Fibroblast of skin of abdomen (primary cell): ENCODE results near the gene CCT7.
"Not testable (repeated sequence)": the region's sequence is repeated elsewhere in the genome, so short reads cannot be mapped to it uniquely, and the experiment has no call there.

Source experiments
- DNase-seq: peaks from one replicate; pipeline ENCODE4 v3.0.0-alpha.2; 2013

Gene CCT7

DNA sequence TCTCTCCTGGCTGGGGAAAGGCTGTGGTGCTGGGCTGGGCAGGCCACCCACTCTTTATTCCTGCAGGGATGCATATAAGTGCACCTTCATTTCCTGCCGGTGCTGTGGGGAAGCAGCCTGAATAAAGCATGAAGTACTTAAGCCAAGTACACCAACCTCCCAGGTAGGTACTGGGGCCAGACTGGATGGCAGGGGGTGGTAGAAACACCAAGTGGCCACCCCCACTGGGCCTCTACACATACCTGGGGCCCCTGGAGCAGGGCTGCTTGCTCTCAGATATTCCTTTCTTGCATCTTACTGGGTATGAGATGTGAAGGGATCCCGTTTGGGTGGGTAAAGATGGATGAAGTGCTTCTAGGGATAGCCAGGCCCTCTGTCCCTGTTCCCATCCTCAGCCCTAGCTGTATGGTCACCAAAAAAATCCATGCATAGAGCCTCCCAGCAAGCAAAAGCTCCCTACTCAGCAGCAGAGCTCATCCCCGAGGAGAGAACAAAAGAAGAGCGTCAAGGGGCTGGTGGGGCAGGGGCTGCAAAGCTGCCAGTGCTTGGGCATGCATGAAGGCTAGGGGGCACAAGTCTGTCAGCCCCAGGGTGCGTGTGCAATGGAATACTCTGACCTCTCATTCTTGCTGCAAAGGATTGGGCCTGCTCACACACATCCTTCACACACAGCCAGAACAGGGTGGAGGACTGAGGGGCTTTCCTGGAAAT is 22.0 kb downstream of the CCT7 start:
- no peak for DNase-seq

DNA sequence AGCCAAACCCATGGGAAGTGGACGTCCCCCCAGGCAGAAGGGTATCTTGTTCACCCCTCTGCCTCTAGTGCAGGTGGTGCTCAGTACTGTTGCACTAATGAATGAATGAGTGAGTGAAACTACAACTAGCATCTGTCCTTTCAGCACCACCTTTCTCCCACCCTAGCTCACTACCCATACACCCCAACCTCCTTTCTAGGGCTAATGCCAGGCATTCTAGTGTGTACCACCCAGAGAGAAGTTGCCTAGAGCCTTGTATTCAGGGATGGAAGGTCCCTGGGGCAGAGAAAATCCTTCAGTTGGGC is 22.5 kb downstream of the CCT7 start:
- DNase-seq: no peak

DNA sequence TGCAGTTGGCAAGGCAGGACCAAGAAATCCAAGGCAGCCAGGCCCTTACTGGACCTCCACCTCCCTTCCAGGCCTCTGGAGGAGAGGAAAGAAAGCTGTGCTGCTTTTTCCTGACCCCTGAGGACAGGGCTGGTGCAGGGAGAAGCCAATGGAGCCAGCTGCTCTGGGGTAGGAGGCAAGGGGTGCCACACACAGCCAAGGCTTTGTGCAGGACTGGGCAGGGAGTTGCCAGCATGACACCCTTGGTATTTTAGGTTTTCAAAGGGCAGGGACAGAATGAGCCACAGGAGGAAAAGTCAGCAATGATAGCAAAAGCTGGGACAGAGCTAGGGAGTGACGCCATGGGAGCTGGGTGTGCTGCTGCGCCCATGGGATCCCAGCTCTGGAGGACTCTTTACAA is 22.9 kb downstream of the CCT7 start:
- no peak for DNase-seq

DNA sequence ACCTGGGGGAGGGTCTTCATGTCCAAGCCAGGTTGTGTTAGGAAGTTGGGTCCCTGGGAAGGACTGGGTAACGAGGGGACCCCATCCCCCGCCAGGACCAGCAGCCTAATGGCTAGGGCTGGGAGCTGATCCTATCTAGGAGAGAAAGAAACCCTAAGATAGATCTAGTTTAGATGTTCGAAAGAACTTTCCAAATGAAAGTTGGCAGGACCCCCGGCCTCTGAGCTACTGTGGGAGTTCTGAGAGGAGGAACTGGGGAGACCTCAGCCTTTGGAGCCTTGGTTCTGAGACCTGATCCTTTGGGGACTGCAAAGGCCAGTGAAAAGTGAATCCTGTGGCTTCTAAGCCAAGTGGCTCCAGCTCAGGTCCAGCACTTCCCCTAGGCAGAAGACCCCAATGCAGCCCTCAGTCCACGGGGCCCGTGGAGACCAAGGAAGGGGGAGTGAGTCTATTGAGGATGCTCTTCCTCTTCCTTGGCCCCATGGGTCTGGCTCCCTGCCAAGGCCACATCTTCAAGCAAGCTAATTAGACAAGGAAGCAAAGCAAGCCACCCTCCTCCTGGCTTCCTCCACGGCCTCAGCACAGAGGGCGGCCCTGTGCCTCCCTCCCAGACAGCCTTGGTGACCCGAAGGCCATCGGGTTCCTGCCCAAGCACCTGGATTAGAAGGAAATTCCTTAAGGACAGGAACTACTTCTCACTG is 23.5 kb downstream of the CCT7 start:
- no peak for DNase-seq

DNA sequence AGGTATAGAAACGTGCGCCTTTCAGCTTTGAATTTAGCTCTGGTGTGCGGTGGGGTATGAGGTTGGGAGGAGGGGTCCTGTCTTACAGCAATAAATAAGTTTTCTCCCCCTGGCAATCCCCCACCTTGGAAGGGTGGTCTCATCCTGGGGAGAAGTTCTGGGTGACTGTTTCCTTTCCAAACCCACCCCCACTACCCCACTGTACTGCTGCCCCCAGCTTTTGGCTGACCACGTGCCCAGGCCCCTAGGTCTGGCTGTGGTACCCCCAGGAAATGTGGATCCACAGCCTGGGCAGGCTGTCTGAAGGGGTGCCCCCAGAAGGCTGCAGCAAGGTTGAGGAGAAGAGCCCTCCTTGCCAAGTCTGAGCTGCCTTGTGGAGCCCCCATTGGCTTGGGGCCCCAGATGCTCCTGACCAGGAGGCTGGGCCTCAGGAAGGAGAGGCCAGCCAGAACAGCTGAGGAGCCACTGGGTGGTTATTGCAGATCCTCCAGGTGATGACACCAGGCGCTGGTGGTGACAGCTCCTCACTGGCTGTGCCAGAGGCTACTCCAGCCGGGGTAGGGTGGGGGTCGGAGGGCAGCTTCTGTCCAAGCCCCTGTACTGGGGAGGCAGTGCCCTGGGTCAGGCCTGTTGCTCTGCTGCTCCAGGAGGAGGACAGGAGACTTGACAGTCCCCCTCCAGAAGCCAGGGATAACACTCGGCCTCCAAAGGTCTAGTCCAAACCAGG is 24.2 kb downstream of the CCT7 start:
- DNase-seq: no peak

DNA sequence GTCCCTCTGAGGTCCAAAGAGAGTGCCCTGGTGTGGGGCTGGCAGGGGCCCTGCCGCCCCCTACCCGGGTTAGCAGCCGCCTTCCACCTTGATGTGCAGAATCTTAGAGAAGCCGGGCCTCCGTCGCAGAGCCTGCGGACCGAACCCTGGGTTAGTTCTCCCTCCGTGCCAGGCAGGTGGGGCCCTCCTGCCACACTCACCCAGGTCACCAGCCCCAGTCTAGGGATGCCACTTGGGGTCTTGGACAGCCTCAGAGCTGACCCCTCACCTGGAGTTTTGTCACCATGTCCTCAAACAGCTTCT is 24.8 kb downstream of the CCT7 start:
- no peak for DNase-seq

DNA sequence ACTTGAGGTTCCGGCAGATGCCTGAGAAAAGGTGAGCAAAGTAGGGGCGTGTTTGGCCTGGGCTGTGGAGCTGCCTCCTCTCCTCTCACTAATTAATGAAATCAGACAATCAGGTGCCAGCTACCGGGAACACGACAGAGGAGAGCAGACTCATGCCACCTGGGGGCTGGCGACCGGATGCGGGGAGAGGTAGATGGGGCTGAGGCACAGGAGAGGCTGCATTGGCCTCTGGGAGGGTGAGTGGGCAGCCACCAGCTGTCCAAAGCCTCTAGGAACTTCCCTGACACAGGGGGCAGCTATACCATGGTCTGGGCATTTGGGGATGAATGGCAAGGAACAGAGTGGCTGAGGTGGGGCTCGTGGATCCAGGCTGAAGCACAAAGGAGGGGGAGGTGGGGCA is 25.2 kb downstream of the CCT7 start:
- no peak for DNase-seq

DNA sequence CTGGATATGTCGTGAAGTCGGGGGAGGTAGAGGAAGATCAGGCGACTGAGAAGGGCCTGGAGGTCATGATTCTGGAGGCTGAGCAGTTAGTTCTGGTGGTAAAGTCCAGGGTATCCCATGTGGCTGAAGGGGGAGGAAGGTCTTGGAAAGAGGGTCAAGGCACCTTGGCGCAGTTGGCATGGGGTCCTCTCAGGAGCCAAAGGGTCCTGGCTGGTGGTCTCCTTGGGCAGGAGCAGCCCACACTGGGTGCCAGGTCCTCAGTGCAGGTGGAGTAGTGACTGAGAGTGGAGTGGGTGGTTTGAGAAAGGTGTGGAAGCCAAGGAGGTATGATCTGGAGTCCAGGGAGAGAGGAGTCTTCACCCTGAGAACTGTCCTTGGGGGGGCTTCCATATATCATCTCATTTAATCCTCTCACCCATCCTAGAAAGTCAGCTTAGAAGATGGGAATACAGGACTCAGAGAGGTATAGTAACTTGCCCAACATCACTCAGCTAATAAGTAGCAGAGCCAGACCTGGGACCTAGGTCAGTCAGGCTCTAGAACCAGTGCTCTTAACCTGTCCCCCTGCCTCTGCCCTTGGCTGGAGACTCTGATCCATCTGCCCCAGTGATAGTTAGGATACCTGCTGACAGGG is 25.7 kb downstream of the CCT7 start:
- no peak for DNase-seq

DNA sequence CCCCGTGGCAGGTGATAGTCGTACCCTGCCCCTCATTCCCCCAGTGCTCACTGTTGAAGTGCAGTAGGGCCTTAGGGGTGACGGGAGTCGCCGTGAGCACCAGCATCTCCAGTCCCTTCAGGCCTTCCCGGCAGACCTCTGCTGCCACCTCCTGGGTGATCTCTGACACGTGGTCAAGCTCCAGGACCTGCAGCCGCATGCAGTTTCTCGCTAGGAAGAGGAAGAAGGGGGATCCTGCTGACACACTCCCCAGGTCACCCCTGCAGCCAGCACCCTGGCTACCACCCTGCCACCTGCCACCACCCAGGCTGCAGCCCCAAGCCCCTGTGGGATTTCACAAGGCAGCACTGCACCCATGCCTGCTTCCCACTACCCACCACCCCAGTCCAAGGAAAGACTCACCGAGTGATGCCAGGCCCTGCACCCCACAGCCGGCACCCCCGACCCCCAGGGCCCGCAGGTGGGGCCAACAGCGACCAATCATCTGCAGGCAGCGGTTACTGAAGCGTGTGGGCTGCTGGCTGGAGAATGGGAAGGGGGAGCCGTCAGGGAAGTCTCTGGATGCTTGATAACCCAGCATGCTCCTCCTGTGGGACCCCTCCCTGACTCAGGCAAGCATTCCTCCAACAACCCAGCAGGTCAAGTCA is 26.4 kb downstream of the CCT7 start:
- DNase-seq: no peak

DNA sequence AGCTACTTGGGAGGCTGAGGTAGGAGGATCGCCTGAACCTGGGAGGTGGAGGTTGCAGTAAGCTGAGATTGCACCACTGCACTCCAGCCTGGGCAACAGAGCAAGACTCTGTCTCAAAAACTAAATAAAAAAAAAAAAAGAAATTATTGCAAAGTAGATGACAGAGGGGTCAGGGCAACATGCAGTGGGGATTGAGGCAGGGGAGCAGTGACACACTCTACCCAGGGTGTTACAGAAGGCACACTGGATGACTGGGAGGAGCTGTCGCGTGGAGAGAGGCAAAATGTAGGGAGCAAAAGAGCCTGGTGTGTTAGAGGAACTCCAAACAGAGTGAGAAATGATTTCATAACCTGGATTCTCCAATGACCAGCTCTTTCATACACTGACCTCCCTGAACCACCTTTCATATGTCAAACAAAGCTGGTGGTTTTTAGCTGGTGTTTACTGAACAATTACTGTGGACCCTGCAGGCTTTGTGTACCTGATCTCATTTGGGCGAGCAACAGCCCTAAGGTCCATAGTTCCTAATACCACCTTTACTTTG is 28.1 kb downstream of the CCT7 start:
- DNase-seq: no peak

DNA sequence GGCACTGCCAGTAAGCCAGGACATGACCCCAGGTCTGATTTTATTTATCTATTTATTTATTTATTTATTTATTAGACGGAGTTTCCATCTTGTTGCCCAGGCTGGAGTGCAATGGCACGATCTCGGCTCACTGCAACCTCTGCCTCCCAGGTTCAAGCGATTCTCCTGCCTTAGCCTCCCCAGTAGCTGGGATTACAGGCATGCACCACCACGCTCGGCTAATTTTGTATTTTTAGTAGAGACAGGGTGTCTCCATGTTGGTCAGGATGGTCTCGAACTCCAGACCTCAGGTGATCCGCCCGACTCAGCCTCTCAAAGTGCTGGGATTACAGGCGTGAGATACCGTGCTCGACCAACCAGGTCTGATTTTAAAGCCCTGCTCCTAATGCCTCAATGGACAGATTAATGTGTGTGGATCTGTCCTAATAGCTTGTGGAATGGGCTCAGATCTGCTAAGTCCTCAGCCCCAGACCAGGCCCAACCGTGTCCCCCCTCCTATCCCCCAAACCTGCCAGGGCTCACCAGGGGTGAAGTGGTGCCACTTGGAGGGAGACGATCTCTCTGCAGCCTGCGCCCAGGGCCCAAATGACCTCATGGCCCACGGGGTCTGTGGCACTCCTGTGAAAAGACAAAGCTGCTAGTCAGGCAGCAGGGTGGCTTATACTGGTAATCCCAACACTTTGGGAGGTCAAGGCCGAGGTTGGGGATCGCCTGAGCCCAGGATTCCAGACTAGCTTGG is 28.8 kb downstream of the CCT7 start:
- DNase-seq: not testable (repeated sequence)

DNA sequence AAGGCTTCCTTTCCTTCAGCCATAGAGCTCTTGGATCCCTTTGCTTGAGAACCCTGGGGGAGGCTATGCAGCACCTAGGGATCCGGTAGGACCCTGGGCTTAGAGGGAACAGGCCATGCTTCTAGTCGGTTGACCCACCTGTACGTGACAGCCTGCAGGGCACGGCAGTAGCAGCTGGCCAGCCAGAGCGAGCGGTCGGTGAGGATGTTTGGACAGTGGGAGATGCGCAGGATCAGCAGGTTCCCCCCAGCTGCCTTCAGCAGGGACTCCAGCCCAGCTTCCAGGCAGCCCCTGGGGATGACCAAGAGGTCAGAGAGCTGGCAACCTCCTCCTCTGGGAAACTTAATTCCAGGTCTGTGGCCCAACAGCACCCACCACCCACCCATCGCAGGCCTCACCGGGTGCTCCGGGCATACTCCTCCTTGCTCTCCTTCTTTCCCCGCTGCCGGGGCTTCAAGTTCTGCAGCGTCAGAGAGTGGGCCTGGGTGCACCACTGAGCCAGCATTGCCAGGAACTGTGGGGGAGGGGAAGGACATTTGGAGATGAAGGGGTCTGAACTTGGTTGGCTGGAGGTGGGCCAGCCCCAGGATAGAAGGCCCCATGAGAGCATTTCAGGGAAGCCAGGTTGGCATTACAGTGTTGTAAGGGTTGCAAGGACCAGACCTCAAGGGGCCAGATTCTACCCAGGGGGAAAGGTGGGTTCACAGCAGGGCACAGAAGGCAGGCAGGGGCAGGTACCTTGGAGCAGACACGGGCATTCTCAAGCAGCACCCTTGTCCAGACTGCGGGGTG is 29.6 kb downstream of the CCT7 start:
- DNase-seq: no peak

DNA sequence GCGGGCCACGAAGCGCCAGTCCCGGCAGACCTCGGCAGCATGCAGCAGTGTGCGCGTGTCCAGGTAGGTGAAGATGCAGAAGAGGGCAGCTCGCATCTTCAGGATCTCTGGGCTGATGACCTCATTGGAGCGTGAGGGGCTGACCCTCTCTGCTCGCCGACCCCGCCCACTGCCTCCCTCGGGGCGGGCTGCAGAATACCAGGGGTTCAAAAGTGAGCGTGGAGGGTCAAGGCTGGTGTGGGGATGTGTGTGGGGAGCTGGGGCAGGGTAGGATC is 30.2 kb downstream of the CCT7 start:
- DNase-seq: no peak

DNA sequence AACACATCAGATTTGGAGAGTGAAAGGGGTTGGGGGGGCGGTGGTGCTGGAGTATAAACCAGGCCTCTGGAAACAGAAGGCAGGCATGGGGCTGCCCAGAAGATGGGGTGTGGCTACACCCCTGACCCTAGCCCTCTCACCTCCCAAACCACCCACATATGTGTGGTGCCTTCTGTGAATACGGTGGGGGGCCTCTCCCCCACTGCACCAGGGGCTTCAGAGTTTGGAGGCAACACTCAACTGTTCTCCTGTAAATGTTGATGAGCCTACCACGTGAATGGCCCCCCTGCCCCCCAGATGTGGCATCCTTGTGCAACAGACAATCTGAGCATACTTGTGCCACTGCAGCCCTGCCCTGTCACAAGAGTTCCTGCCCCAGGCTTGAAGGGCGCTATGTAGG is 30.7 kb downstream of the CCT7 start:
- DNase-seq: no peak

DNA sequence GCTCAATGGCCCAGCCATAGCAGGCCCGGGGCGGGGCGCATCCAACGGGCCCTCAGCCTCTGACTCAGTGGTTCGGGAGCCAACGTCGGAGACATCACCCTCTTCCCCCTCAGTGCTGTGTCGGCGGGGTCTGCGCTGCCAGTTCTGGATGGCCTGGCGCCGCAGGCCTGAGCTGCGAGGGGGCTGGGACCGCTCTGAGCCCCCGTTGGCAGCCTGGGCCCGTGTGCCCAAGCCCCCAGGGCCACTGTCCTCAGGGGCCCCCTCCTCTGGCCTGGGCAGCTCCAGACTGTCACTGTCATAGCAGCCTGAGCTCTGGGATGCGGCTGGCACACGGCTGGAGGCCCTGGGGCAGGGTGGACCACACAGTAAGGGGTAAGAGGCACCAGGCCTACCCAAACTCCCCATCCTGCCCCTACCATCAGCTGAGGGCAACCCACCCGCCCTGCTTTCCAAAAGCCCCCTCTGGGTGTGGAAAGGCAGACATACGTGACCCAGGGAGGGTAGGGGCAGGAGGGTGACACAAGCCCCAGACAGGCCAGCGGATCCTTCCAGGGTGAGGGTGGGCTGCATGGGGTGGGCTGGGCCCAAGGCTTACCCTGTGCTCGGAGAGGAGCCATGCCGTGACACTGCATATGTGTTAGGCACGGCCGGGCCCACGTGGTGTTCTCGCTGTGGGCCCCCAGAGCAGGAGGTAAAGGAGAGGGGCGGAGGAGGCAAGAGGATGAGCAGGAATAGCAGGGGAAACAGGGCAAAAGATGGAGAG is 31.4 kb downstream of the CCT7 start:
- DNase-seq: no peak

DNA sequence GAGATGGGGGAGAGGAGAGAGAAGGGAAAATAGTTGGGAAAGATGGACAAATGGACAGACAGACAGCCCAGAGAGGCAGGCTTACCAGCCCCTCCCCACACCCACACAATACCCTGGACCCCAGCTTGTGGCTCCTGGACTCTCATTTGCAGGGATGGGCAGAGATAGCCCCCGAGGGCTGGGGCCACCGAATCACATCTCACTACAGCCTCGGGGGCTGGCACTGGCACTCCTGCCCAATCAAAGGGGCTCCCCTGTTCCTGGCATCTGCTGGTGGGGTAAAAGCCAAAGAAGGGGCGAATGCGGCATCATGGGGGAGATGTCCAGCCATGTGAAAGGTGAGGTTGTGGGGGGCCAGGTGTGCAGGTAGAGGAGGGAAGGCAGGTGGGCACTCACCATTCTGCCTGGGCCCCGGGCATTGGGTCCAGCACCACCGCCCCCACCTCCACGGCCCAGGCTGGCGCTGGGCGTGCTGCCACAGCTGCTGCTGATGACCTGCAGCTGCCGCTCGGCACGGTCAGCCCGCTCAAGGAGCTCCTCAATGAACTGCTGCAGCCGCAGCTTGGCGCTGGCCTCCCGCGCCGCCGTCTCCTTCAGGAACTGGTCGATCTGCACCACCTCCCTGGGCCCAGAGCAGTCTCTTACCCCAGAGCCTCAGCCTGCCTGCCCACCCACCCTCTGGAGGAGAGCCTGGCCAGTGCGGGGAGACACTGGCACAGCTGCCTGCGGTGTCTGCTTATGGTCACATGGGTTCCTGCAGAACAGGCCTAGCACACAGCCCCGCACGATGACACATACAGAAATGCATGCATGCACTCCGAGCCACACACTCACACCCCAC is 32.2 kb downstream of the CCT7 start:
- peak; percentile 14 for DNase-seq

DNA sequence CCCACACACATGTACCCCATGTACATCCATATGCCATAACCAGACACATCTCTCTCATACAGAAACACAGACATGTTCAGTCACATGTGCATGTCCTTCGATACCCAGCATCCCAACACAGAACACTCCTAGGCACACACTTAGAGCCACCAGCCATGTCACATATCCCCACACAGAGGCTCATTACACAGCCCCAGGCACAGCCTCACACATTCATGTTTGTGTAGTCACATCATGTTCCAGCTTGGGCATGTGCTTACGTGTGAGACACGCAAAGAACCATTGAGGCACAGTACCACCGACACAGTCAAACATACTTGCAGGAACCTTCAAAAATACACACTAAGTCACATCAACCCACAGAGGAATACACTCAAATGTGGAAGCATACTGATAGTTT is 32.9 kb downstream of the CCT7 start:
- DNase-seq: no peak

DNA sequence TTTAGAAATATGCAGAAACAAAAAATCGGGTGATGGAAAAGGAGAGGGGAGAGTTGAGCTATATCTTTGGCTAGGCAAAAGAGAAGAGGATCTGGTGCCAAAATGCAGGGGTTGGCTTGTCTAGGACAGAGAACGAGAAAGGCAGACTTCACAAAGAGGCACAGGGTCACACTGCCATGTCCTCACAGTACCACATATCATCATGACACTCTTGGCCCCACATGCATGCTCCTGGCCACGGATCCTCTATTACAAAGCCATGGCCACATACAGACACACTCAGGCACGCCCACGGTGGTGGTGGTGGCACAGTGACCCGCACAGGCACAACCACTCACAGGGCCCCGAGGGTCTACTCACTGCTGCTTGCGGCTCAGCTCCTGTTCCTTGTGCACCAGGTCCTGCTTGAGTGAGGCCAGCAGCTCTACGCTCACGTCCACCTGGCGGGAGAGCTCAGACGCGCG is 34.3 kb downstream of the CCT7 start:
- no peak for DNase-seq

DNA sequence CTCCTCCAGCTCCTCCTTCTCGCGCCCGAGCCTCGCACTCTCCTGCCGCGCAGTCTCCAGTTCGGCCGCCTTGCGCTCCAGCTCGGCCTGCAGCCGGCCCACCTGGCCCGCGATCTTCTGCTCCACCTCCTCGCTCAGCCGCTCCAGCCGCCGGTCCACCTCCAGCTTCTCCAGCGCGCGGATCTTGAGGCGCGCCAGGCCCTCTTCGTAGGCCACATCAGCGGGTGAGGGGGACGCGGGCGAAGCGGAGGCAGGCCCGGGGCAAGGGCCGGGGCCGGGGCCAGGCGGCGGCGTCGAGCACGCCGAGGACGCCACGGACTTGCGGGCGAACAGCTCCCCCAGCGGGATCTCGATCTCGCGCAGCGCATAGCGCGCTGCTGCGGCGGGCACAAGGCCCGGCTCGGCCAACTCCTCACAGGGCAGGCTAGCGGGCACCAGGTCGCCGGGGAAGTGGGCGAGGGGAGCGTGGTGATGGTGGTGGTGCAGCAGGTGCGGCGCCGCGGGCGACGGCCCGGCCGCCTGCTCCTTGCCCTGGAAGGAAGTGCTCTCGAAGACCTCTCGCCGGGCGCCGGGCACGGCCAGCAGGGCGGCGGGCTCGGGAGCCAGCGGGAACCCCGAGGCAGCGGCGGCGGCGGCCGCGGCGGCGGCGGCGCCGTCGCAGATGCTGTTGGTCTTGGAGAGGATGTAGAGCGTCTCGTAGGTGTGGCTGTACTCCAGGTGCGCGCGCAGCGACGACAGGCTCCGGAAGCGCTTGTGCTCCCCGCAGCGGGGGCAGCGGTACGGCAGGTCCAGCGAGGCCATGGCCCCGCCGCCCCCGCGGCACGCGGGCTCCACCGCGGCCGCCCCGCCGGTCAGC is 35.0 kb downstream of the CCT7 start:
- DNase-seq: no peak
